Liver (tissue), 9 donors: Measurements from ENCODE around the gene HELZ2. TPM values are rescaled to one million over a fixed set of nuclear protein-coding genes. Genes with fewer than 3 reads are reported as not detected.
"Not testable (repeated sequence)": the region's sequence is repeated elsewhere in the genome, so short reads cannot be mapped to it uniquely, and the experiment has no call there.

Experiments used
- DNase-seq: peaks from one replicate; pipeline ENCODE4 v3.0.0-alpha.2; 2017; ENCODE audit warnings: low spot score
- H3K27ac ChIP-seq, 2 donors: one replicate each; pipeline ENCODE4 v1.7.0; 2013; ENCODE audit warnings: inconsistent platforms in 2 of 2, low read length in 2 of 2, control low read depth in 1 of 2, low read depth in 1 of 2, mild to moderate bottlenecking in 1 of 2
- H3K27me3 ChIP-seq, 4 donors: one replicate each; pipeline versions ENCODE4 v1.6.1 to v1.7.0; 2013; ENCODE audit warnings: low read length in 3 of 4, inconsistent platforms in 1 of 4, mild to moderate bottlenecking in 1 of 4, moderate library complexity in 1 of 4; ENCODE audit not compliant: control insufficient read depth in 4 of 4, insufficient read depth in 4 of 4
- H3K36me3 ChIP-seq, 4 donors: one replicate each; pipeline versions ENCODE4 v1.6.1 to v1.7.0; 2013; ENCODE audit warnings: low read length in 3 of 4, mild to moderate bottlenecking in 3 of 4, low read depth in 1 of 4, moderate library complexity in 1 of 4; ENCODE audit not compliant: control insufficient read depth in 4 of 4, insufficient read depth in 3 of 4
- H3K4me1 ChIP-seq, 4 donors: one replicate each; pipeline versions ENCODE4 v1.6.1 to v1.7.0; 2013; ENCODE audit warnings: low read length in 3 of 4, mild to moderate bottlenecking in 3 of 4, moderate library complexity in 1 of 4; ENCODE audit not compliant: control insufficient read depth in 4 of 4, insufficient read depth in 4 of 4
- H3K4me3 ChIP-seq, 3 donors: one replicate each; pipeline versions ENCODE4 v1.6.1 to v1.7.0; 2013; ENCODE audit warnings: low read length in 3 of 3, control low read depth in 1 of 3, low read depth in 1 of 3, mild to moderate bottlenecking in 1 of 3
- H3K9ac ChIP-seq, 2 donors: one replicate each; pipeline ENCODE4 v1.7.0; 2013; ENCODE audit warnings: low read length in 2 of 2, mild to moderate bottlenecking in 2 of 2, moderate library complexity in 2 of 2, control low read depth in 1 of 2, low read depth in 1 of 2
- H3K9me3 ChIP-seq, 4 donors: one replicate each; pipeline versions ENCODE4 v1.6.1 to v1.7.0; 2013; ENCODE audit warnings: low read length in 3 of 4; ENCODE audit not compliant: control insufficient read depth in 4 of 4
- EGR1 ChIP-seq, 2 donors: IDR thresholded peaks; 2 replicates each; pipeline ENCODE4 v1.6.1; 2016 to 2018; ENCODE audit warnings: antibody characterized with exemption in 2 of 2, low read depth in 2 of 2
- FOXA1 ChIP-seq: IDR thresholded peaks from 2 replicates; pipeline ENCODE4 v1.6.1; 2016; ENCODE audit warnings: antibody characterized with exemption
- FOXA2 ChIP-seq: IDR thresholded peaks from 2 replicates; pipeline ENCODE4 v1.6.1; 2016; ENCODE audit warnings: antibody characterized with exemption
- GABPA ChIP-seq, 2 donors: IDR thresholded peaks in 1 of 2; conservative IDR thresholded peaks in 1 of 2; 2 replicates each; pipeline ENCODE4 v1.6.1; 2016; ENCODE audit warnings: antibody characterized with exemption in 2 of 2, mild to moderate bottlenecking in 1 of 2, moderate library complexity in 1 of 2
- HNF4A ChIP-seq, 2 donors: conservative IDR thresholded peaks; 2 replicates each; pipeline ENCODE4 v1.6.1; 2016; ENCODE audit warnings: antibody characterized with exemption in 2 of 2, mild to moderate bottlenecking in 2 of 2
- HNF4G ChIP-seq: IDR thresholded peaks from 2 replicates; pipeline ENCODE4 v1.6.1; 2016; ENCODE audit warnings: antibody characterized with exemption
- JUND ChIP-seq, 2 donors: IDR thresholded peaks; 2 replicates each; pipeline ENCODE4 v1.6.1; 2016; ENCODE audit warnings: antibody characterized with exemption in 2 of 2
- NR2F2 ChIP-seq: IDR thresholded peaks from 2 replicates; pipeline ENCODE4 v1.6.1; 2016; ENCODE audit warnings: antibody characterized with exemption
- RAD21 ChIP-seq, 2 donors: IDR thresholded peaks; 2 replicates each; pipeline ENCODE4 v1.6.1; 2016; ENCODE audit warnings: antibody characterized with exemption in 2 of 2, mild to moderate bottlenecking in 2 of 2
- RXRA ChIP-seq, 2 donors: IDR thresholded peaks; 2 replicates each; pipeline ENCODE4 v1.6.1; 2017 to 2018; ENCODE audit warnings: antibody characterized with exemption in 2 of 2, mild to moderate bottlenecking in 1 of 2
- SP1 ChIP-seq: IDR thresholded peaks from 2 replicates; pipeline ENCODE4 v1.6.1; 2018; ENCODE audit warnings: antibody characterized with exemption, mild to moderate bottlenecking
- TAF1 ChIP-seq: conservative IDR thresholded peaks from 2 replicates; pipeline ENCODE4 v1.6.1; 2016; ENCODE audit warnings: antibody characterized with exemption, mild to moderate bottlenecking
- YY1 ChIP-seq: IDR thresholded peaks from 2 replicates; pipeline ENCODE4 v1.6.1; 2016; ENCODE audit warnings: antibody characterized with exemption, mild to moderate bottlenecking
- WGBS: extraction: QIAGEN DNeasy Blood & Tissue Kit; methylation state at CpG from one replicate; pipeline ENCODE4 v1.1.7; 2013; 5-methylcytosine and 5-hydroxymethylcytosine counted together
- polyA plus RNA-seq, 2 donors: library from polyadenylated mRNA; stranded (reverse) in 1 of 2; unstranded in 1 of 2; fragments of 200-250 nt in 1 of 2; fragments of >200 nt in 1 of 2; fragmentation: Nextera tagmentation in 1 of 2; extraction: Ambion mirVana in 1 of 2; gene quantifications; one replicate each; pipeline versions ENCODE4 v1.2.1 to v1.2.3, GENCODE V29; 2013 to 2015
- total RNA-seq, 2 donors: library from RNA; depleted of rRNA; stranded (reverse); fragments of >200 nt; gene quantifications; one replicate each; pipeline ENCODE4 v1.2.3, GENCODE V29; 2014
- TF ChIP-seq, protein P1 (sequence below): fragments of 150-350 bp; IDR thresholded peaks from 2 replicates; pipeline ENCODE4 v1.5.1; 2017; ENCODE audit warnings: improper control_type of control experiment, low read depth, low read length; ENCODE audit not compliant: missing input control
- TF ChIP-seq, protein P2 (sequence below): IDR thresholded peaks from 2 replicates; pipeline ENCODE4 v1.6.1; 2016; ENCODE audit warnings: antibody characterized with exemption
- TF ChIP-seq, protein P3 (sequence below): IDR thresholded peaks from 2 replicates; pipeline ENCODE4 v1.6.1; 2016; ENCODE audit warnings: antibody characterized with exemption
- TF ChIP-seq, protein P4 (sequence below): IDR thresholded peaks from 2 replicates; pipeline ENCODE4 v1.6.1; 2016; ENCODE audit warnings: antibody characterized with exemption
- TF ChIP-seq, protein P5 (sequence below): IDR thresholded peaks from 2 replicates; pipeline ENCODE4 v1.6.1; 2016; ENCODE audit warnings: antibody characterized with exemption, mild to moderate bottlenecking
- donor health status: healthy.
- donor health status: healthy.
- donor health status: healthy.
- donor health status: healthy.
- donor health status: healthy.

The HELZ2 gene
- total and polyA plus RNA-seq, 4 donors: 3.7 to 26.6 (median 15.5) TPM

DNA sequence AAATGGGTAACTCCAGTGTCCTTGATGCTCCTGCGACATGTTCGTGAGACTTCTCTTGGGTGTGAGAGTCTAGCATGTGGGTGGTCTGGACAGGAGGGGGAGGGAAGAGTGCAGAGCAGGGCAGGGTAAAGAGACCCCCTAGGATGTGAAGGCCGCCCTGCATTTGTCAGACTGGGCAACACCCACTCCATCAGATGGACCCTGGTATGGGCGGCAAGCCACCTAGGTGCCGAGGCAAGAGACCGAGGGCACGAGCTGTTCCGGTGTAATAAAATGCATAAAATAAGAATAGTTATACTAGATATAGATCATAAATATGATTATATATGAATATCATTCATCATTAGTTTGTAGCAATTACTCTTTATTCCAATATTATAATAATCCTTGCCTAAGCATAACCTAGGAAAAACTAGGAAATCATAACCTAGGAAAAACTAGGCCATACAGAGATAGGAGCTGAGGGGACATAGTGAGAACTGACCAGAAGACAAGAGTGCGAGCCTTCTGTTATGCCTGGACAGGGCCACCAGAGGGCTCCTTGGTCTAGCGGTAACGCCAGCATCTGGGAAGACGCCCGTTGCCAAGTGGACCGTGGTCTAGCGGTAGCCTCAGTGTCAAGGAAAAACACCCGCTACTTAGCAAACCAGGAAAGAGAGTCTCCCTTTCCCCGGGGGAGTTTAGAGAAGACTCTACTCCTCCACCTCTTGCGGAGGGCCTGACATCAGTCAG is 40.0 kb upstream of the HELZ2 start:
- TF ChIP-seq, protein P1, sequence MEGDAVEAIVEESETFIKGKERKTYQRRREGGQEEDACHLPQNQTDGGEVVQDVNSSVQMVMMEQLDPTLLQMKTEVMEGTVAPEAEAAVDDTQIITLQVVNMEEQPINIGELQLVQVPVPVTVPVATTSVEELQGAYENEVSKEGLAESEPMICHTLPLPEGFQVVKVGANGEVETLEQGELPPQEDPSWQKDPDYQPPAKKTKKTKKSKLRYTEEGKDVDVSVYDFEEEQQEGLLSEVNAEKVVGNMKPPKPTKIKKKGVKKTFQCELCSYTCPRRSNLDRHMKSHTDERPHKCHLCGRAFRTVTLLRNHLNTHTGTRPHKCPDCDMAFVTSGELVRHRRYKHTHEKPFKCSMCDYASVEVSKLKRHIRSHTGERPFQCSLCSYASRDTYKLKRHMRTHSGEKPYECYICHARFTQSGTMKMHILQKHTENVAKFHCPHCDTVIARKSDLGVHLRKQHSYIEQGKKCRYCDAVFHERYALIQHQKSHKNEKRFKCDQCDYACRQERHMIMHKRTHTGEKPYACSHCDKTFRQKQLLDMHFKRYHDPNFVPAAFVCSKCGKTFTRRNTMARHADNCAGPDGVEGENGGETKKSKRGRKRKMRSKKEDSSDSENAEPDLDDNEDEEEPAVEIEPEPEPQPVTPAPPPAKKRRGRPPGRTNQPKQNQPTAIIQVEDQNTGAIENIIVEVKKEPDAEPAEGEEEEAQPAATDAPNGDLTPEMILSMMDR: peak; percentile 14
- TF ChIP-seq RAD21 (IDR thresholded peaks at IDR 0.05): peak in 1 of 2 donors; percentile 56
- not testable (repeated sequence) for H3K27ac ChIP-seq, H3K9ac ChIP-seq, H3K27me3 ChIP-seq, DNase-seq, H3K4me1 ChIP-seq, H3K4me3 ChIP-seq, H3K9me3 ChIP-seq
- peaks cover 3 to 17% (median 6%) of the 10 kb centered on the region in 4 donors for H3K36me3 ChIP-seq
- WGBS: 87% methylated on average over 18 of the region's 18 CpGs

DNA sequence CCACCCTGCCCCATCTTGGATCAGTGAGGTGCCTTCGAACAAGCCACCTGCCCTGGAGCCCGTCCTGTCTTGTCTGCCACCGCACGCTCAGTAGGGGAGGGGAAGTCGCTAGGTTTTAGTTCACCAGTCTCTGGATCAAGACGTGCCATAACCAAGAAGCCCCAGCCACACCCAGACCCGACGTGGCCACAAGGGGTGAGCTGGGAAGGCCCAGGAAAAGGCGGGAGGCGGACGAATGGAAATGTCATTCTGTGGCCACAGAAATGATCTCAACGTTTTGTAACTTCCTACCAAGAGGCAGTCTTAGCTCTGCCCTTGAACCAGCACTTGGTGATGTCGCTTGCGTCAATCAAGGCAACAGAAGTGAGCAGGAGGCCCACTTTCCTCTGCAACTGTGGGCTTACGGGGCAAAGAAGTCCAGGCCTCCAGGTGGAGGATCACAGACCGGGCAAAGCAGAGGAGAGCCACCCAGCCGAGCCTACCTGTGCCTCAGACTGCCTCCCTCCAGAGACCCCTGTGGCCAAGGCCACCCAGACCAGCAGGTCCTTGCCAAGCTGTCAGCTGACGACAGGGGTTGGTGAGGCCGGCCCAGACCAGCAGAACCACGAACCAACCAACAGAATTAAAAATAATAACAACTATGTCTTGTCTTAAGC is 38.4 kb upstream of the HELZ2 start:
- Histone ChIP-seq H3K36me3 (peaks cover 0 to 4% (median 3%) of the 10 kb centered on the region in 4 donors), H3K9me3 (no peaks in the 10 kb centered on the region), H3K4me3 (no peak overlapping the region), H3K27ac (peak overlapping the region in 1 of 2 donors; percentile 7), H3K27me3 (no peaks in the 10 kb centered on the region), H3K9ac (no peak overlapping the region), H3K4me1 (no peaks in the 10 kb centered on the region)
- TF ChIP-seq RXRA (IDR thresholded peaks at IDR 0.05) (no peak), RAD21 (IDR thresholded peaks at IDR 0.05) (no peak), FOXA2 (no peak), HNF4A (conservative IDR thresholded peaks at IDR 0.05) (no peak), GABPA (IDR thresholded peaks at IDR 0.05 in 1 of 2, conservative IDR thresholded peaks at IDR 0.05 in 1 of 2) (no peak), FOXA1 (no peak), JUND (IDR thresholded peaks at IDR 0.05) (no peak), NR2F2 (no peak), SP1 (no peak), TAF1 (no peak), EGR1 (IDR thresholded peaks at IDR 0.05; ENCODE audit: low read depth in 2 of 2) (no peak), YY1 (no peak), HNF4G (no peak)
- TF ChIP-seq, protein P1: no peak
- TF ChIP-seq, protein P2, sequence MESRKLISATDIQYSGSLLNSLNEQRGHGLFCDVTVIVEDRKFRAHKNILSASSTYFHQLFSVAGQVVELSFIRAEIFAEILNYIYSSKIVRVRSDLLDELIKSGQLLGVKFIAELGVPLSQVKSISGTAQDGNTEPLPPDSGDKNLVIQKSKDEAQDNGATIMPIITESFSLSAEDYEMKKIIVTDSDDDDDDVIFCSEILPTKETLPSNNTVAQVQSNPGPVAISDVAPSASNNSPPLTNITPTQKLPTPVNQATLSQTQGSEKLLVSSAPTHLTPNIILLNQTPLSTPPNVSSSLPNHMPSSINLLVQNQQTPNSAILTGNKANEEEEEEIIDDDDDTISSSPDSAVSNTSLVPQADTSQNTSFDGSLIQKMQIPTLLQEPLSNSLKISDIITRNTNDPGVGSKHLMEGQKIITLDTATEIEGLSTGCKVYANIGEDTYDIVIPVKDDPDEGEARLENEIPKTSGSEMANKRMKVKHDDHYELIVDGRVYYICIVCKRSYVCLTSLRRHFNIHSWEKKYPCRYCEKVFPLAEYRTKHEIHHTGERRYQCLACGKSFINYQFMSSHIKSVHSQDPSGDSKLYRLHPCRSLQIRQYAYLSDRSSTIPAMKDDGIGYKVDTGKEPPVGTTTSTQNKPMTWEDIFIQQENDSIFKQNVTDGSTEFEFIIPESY: no peak
- TF ChIP-seq, protein P3, sequence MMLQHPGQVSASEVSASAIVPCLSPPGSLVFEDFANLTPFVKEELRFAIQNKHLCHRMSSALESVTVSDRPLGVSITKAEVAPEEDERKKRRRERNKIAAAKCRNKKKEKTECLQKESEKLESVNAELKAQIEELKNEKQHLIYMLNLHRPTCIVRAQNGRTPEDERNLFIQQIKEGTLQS: no peak
- TF ChIP-seq, protein P4, sequence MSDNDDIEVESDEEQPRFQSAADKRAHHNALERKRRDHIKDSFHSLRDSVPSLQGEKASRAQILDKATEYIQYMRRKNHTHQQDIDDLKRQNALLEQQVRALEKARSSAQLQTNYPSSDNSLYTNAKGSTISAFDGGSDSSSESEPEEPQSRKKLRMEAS: no peak
- TF ChIP-seq, protein P5, sequence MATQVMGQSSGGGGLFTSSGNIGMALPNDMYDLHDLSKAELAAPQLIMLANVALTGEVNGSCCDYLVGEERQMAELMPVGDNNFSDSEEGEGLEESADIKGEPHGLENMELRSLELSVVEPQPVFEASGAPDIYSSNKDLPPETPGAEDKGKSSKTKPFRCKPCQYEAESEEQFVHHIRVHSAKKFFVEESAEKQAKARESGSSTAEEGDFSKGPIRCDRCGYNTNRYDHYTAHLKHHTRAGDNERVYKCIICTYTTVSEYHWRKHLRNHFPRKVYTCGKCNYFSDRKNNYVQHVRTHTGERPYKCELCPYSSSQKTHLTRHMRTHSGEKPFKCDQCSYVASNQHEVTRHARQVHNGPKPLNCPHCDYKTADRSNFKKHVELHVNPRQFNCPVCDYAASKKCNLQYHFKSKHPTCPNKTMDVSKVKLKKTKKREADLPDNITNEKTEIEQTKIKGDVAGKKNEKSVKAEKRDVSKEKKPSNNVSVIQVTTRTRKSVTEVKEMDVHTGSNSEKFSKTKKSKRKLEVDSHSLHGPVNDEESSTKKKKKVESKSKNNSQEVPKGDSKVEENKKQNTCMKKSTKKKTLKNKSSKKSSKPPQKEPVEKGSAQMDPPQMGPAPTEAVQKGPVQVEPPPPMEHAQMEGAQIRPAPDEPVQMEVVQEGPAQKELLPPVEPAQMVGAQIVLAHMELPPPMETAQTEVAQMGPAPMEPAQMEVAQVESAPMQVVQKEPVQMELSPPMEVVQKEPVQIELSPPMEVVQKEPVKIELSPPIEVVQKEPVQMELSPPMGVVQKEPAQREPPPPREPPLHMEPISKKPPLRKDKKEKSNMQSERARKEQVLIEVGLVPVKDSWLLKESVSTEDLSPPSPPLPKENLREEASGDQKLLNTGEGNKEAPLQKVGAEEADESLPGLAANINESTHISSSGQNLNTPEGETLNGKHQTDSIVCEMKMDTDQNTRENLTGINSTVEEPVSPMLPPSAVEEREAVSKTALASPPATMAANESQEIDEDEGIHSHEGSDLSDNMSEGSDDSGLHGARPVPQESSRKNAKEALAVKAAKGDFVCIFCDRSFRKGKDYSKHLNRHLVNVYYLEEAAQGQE: no peak
- DNase-seq: no peak
- WGBS: 82% methylated on average over 20 of the region's 20 CpGs
